ENCODE results near the gene LMAN2. TPM values are rescaled to one million over a fixed set of nuclear protein-coding genes. Genes with fewer than 3 reads are reported as not detected.

The LMAN2 gene
- total RNA-seq, 1 donor from 2014 or later: 75.6 TPM

DNA sequence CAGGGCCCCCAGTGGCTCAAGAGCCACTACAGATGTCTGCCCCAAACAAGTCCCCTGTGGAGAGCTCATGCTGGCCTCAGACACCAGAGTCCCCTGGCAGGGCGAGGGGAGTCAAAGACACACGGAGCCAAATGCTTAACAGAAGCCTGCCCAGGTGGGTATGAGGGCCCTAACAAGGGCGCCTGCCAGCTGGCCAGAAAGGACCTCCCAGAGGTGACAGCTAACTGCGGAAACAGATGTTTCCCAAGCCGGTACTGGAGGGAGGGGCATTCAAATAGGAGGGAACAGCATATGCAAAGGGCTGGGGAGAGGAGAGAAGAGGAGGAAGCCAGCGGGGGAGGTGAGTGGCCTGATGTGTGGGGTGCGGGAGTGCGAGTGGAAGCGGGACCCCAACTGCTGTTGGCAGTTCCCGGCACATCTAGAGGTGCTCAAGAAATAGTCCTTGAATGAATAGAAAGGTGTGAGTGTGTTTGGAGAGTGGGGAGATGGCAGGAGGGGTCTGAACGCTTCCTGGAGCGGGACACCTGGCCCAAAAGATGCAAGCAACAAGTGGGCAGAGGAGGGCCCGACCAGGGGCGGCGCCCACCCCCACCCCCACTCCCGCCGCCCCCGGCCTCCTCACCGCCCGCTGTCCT, 40.6 kb downstream of the LMAN2 start:
- H3K4me3 Mint-ChIP-seq (ENCODE audit: unreplicated experiment): peak overlapping the region; percentile 88
- H3K27me3 Mint-ChIP-seq (ENCODE audit: unreplicated experiment): peaks cover 8% of the 10 kb centered on the region
- peaks cover 7% of the 10 kb centered on the region for H3K4me1 Mint-ChIP-seq (ENCODE audit: low read depth, unreplicated experiment)
- DNase-seq: no peak
- TF ChIP-seq, protein P1, sequence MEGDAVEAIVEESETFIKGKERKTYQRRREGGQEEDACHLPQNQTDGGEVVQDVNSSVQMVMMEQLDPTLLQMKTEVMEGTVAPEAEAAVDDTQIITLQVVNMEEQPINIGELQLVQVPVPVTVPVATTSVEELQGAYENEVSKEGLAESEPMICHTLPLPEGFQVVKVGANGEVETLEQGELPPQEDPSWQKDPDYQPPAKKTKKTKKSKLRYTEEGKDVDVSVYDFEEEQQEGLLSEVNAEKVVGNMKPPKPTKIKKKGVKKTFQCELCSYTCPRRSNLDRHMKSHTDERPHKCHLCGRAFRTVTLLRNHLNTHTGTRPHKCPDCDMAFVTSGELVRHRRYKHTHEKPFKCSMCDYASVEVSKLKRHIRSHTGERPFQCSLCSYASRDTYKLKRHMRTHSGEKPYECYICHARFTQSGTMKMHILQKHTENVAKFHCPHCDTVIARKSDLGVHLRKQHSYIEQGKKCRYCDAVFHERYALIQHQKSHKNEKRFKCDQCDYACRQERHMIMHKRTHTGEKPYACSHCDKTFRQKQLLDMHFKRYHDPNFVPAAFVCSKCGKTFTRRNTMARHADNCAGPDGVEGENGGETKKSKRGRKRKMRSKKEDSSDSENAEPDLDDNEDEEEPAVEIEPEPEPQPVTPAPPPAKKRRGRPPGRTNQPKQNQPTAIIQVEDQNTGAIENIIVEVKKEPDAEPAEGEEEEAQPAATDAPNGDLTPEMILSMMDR (IDR thresholded peaks at IDR 0.05; ENCODE audit: partially characterized antibody, unreplicated experiment): no peak
- peaks cover 4% of the 10 kb centered on the region for H3K9me3 Mint-ChIP-seq (ENCODE audit: unreplicated experiment)
- peaks cover under 1% of the 10 kb centered on the region for H3K36me3 Mint-ChIP-seq (ENCODE audit: unreplicated experiment)
- H3K27ac Mint-ChIP-seq (ENCODE audit: unreplicated experiment): peak overlapping the region; percentile 76

DNA sequence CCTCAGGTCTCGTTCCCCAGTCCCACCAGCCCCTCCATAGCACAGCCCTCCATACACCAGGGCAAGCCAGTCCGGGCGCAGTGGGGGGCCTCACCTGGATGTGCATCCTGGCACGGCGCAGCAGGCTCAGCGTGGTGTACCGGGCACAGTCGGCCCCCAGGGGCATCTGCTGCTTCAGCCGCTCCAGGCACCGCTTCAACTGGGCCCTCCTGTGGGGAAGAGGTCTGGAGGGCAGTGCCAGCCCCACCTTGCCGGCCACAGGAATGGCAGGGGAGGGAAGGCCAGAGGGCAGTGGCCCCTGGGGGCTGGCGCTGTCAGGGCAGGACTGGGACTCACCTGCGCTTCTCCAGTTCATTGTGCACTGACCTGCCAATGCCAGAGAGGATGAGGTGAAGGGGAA, 41.1 kb downstream of the LMAN2 start:
- DNase-seq: no peak
- no peak overlapping the region for H3K27ac Mint-ChIP-seq (ENCODE audit: unreplicated experiment)
- TF ChIP-seq, protein P1 (IDR thresholded peaks at IDR 0.05; ENCODE audit: partially characterized antibody, unreplicated experiment): no peak
- peak overlapping the region; percentile 88 for H3K4me3 Mint-ChIP-seq (ENCODE audit: unreplicated experiment)
- H3K4me1 Mint-ChIP-seq (ENCODE audit: low read depth, unreplicated experiment): peaks cover 9% of the 10 kb centered on the region
- H3K27me3 Mint-ChIP-seq (ENCODE audit: unreplicated experiment): peaks cover 8% of the 10 kb centered on the region
- H3K36me3 Mint-ChIP-seq (ENCODE audit: unreplicated experiment): no peaks in the 10 kb centered on the region
- H3K9me3 Mint-ChIP-seq (ENCODE audit: unreplicated experiment): peaks cover 5% of the 10 kb centered on the region

DNA sequence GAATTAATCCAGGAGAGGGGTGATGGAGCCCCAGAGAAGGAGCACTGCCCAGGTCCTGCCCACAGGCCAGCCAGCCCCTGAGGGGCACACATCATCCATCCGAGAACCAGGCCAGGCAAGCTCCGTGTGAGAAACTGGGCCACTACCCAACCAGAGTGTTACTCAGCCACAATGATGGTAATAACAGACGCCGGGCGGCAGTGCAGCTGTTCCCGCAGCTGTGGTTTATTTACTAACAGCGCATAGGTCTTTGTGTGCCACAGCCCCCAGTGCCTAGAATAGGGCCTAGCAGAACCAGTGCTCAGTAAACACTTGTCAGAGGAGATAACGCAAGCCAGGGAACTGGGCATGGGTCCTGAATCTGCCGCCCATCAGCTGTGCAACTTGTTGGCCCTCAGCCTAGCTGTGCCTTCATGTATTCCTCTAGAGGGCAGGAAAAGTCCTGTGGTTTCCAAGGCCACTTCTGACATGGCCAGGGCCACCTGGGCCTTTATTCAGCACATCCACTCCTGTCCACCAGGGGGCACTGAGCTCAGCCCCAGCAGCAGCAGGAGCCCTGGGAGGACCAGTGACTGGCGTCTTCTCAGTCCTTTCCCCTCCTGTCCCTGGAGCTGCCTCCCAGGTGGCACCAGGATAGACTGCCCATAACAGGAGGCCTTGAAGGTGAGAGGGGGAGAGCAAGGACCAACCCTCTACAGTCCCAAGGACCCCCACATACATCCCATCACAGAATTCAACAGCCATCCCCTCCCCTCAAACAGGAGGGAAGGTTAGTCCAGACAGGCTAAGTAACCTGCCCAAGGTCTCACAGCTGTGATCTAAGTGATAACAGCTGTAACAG, 41.9 kb downstream of the LMAN2 start:
- peak overlapping the region; percentile 67 for H3K27ac Mint-ChIP-seq (ENCODE audit: unreplicated experiment)
- DNase-seq: peak; percentile 82
- H3K27me3 Mint-ChIP-seq (ENCODE audit: unreplicated experiment): peaks cover 12% of the 10 kb centered on the region

DNA sequence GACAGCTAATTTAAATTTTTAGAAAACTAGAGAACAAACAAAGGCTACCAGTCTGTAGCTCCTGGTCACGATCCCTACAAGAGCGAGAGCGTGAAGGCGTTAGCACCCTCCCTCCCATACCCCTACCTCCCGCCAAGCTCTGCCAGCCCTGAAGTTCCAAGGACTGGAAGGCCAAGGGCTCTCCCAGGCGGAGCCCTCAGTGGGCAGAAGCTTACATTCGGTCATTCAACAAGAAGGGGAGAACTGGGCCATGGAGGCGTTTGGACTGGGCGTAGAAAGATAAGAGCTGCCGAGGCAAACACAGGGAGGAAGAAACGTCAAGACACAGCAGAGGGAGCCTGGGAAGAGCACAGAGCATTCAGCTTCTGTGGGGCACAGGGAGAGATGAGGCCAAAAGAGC, 42.7 kb downstream of the LMAN2 start:
- peak overlapping the region; percentile 12 for H3K27ac Mint-ChIP-seq (ENCODE audit: unreplicated experiment)
- TF ChIP-seq, protein P1 (IDR thresholded peaks at IDR 0.05; ENCODE audit: partially characterized antibody, unreplicated experiment): no peak
- H3K4me1 Mint-ChIP-seq (ENCODE audit: low read depth, unreplicated experiment): peaks cover 18% of the 10 kb centered on the region
- H3K4me3 Mint-ChIP-seq (ENCODE audit: unreplicated experiment): peak overlapping the region; percentile 13
- H3K9me3 Mint-ChIP-seq (ENCODE audit: unreplicated experiment): peaks cover 5% of the 10 kb centered on the region
- DNase-seq: no peak
- H3K36me3 Mint-ChIP-seq (ENCODE audit: unreplicated experiment): no peaks in the 10 kb centered on the region
- H3K27me3 Mint-ChIP-seq (ENCODE audit: unreplicated experiment): peaks cover 15% of the 10 kb centered on the region

More for the DNA sequence above, 41.9 kb downstream of the LMAN2 start:
- TF ChIP-seq, protein P1 (IDR thresholded peaks at IDR 0.05; ENCODE audit: partially characterized antibody, unreplicated experiment): peak; percentile 85
- Mint-ChIP-seq H3K9me3 (ENCODE audit: unreplicated experiment) (peaks cover 5% of the 10 kb centered on the region), H3K36me3 (ENCODE audit: unreplicated experiment) (no peaks in the 10 kb centered on the region), H3K4me3 (ENCODE audit: unreplicated experiment) (peak overlapping the region; percentile 38), H3K4me1 (ENCODE audit: low read depth, unreplicated experiment) (peaks cover 15% of the 10 kb centered on the region)
